ENCODE measurements around the gene EIF4E1B.

- TF ChIP-seq CTCF (IDR thresholded peaks at IDR 0.05) (no peak), EZH2phosphoT487 (IDR thresholded peaks at IDR 0.05) (no peak)
These were observed 47.4 kb upstream of the EIF4E1B start for GRCh38 chr5:176583076-176583475.

Measured in neural progenitor cell (in vitro differentiated cells).